Progenitor cell of endocrine pancreas (in vitro differentiated cells): ENCODE measurements around the gene RAB11FIP3. TPM values are rescaled to one million over a fixed set of nuclear protein-coding genes. Genes with fewer than 3 reads are reported as not detected.

Experiments used
- DNase-seq: peaks from one replicate; pipeline ENCODE4 v3.0.0; 2021; ENCODE audit warnings: low spot score; ENCODE audit not compliant: unreplicated experiment
- H3K27ac Mint-ChIP-seq: 2 replicates; pipeline ENCODE4 v1.8.0; 2021; ENCODE audit warnings: mild to moderate bottlenecking, moderate library complexity, mixed read lengths
- H3K27me3 Mint-ChIP-seq: 2 replicates; pipeline ENCODE4 v1.8.0; 2021; ENCODE audit warnings: mixed read lengths
- H3K36me3 Mint-ChIP-seq: 2 replicates; pipeline ENCODE4 v1.8.0; 2022; ENCODE audit warnings: mixed read lengths; ENCODE audit not compliant: insufficient read depth
- H3K4me1 Mint-ChIP-seq: 2 replicates; pipeline ENCODE4 v1.8.0; 2021; ENCODE audit warnings: low read depth, mixed read lengths
- H3K4me3 Mint-ChIP-seq: 2 replicates; pipeline ENCODE4 v1.8.0; 2021; ENCODE audit warnings: low read depth, mild to moderate bottlenecking, moderate library complexity, mixed read lengths
- H3K9me3 Mint-ChIP-seq: 2 replicates; pipeline ENCODE4 v1.8.0; 2021; ENCODE audit warnings: low read depth, mixed read lengths
- total RNA-seq: library from RNA; stranded (reverse); gene quantifications from 2 replicates; pipeline ENCODE4 v1.2.1, GENCODE V29; 2021
- TF ChIP-seq, protein P1 (sequence below): fragments of 200-600 bp; sonication (generic); IDR thresholded peaks from one replicate; pipeline ENCODE4 v1.5.0; 2021; ENCODE audit warnings: antibody characterized with exemption, mild to moderate bottlenecking; ENCODE audit not compliant: unreplicated experiment

RAB11FIP3 gene
- total RNA-seq, 1 donor from 2014 or later: 97.9 TPM

DNA sequence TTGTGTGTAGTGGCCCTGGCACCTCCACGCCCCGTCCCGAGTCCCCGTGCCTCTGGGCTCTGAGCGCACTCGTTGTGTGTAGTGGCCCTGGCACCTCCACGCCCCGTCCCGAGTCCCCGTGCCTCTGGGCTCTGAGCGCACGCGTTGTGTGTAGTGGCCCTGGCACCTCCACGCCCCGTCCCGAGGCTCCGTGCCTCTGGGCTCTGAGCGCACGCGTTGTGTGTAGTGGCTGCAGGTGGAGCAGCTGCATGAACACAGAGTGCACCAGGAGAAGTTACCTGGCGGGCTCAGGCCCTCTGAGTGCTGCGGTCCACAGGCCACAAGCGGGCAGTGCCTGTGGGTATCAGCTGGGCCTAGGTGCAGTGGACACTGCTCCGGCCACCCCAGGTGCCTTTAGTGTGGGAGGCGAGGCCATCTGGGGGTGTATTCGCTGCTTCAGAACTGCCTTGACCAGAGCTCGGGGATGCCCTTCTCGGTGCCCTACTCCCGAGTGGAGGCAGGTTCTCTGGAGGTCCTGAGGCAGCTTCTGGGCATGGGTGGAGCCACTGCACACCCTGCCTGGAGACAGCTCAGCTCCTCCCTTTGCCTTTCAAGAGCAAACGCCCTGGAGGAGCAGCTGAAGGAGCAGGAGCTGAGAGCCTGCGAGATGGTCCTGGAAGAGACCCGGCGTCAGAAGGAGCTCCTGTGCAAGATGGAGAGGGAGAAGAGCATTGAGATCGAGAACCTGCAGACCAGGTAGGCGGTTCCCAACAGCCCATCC is 84.8 kb downstream of the RAB11FIP3 start:
- Mint-ChIP-seq H3K4me1 (peaks cover 2% of the 10 kb centered on the region), H3K9me3 (no peaks in the 10 kb centered on the region), H3K4me3 (no peak overlapping the region), H3K27ac (no peak overlapping the region), H3K27me3 (no peaks in the 10 kb centered on the region), H3K36me3 (peaks cover 16% of the 10 kb centered on the region)
- DNase-seq: no peak
- TF ChIP-seq, protein P1, sequence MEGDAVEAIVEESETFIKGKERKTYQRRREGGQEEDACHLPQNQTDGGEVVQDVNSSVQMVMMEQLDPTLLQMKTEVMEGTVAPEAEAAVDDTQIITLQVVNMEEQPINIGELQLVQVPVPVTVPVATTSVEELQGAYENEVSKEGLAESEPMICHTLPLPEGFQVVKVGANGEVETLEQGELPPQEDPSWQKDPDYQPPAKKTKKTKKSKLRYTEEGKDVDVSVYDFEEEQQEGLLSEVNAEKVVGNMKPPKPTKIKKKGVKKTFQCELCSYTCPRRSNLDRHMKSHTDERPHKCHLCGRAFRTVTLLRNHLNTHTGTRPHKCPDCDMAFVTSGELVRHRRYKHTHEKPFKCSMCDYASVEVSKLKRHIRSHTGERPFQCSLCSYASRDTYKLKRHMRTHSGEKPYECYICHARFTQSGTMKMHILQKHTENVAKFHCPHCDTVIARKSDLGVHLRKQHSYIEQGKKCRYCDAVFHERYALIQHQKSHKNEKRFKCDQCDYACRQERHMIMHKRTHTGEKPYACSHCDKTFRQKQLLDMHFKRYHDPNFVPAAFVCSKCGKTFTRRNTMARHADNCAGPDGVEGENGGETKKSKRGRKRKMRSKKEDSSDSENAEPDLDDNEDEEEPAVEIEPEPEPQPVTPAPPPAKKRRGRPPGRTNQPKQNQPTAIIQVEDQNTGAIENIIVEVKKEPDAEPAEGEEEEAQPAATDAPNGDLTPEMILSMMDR: no peak

DNA sequence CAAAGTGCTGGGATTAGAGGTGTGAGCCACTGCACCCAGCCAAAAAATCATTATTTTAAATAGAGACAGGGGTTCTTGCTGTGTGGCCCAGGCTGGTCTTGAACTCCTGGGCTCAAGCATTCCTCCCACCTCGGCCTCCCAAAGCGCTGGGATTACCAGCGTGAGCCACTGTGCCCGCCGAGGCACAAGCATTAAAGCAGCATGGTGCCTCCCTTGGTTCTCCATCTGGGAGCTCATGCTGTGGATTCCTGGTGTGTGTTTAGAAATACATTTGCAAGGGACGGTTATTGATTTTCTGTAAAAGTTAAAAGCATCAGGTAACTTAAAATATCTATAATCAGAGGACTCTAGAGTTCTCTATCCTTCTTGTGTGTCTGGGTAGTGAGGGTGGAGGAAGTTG is 87.4 kb downstream of the RAB11FIP3 start:
- H3K4me3 Mint-ChIP-seq: no peak overlapping the region
- H3K36me3 Mint-ChIP-seq: peaks cover 15% of the 10 kb centered on the region
- TF ChIP-seq, protein P1: no peak
- peak overlapping the region; percentile 79 for H3K27ac Mint-ChIP-seq
- peaks cover 2% of the 10 kb centered on the region for H3K4me1 Mint-ChIP-seq
- DNase-seq: no peak
- H3K27me3 Mint-ChIP-seq: no peaks in the 10 kb centered on the region
- H3K9me3 Mint-ChIP-seq: no peaks in the 10 kb centered on the region

DNA sequence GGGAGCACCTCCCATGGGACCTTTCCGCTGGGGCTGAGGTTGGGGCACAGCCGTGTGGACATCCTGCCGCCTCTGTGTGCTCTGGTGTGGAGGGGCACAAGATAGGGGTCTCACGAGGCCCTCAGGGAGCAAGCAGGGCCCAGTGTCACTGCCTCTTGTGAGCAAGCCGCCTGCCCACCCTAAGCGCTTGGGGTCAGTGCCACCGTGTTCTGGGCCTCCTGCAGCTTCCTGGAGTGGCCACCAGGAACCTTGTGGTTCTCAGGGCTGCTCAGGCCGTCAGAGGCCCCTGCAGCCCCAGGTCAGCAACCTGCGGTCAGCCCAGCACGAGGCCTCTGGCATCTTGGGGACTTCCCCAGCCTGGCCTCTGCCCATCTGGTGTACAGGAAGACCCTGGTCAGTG is 88.5 kb downstream of the RAB11FIP3 start:
- Mint-ChIP-seq H3K9me3 (no peaks in the 10 kb centered on the region), H3K4me3 (no peak overlapping the region), H3K36me3 (peaks cover 13% of the 10 kb centered on the region), H3K27me3 (no peaks in the 10 kb centered on the region), H3K4me1 (peaks cover 2% of the 10 kb centered on the region), H3K27ac (no peak overlapping the region)
- TF ChIP-seq, protein P1: no peak
- DNase-seq: no peak

DNA sequence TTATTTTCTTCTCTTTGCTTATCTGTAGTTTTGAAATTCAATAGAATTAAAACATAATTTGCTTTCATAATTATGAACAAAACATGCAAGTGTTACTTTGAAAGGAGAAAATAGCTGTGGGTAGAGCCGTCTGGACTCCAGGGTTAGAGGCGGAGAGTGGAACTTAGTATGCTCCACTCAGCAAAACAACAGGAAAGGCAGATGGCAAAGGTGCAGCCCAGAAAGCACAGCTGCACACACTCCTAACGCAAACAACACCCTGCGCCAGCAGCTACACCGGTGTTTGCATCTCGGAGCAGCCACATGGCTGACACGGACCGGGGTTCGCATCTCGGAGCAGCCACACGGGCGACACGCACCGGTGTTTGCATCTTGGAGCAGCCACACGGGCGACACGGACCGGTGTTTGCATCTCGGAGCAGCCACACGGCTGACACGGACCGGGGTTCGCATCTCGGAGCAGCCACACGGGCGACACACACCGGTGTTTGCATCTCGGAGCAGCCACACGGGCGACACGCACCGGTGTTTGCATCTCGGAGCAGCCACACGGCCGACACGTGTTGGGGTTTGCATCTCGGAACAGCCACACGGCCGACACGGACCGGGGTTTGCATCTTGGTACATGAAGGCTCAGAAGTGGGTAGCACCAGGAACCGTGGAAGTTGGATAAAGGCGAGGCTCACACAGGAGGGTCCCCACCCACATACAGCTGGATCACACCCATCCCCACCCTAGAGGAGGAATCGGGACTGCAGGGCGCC is 89.9 kb downstream of the RAB11FIP3 start:
- Mint-ChIP-seq H3K9me3 (no peaks in the 10 kb centered on the region), H3K27ac (no peak overlapping the region), H3K4me3 (no peak overlapping the region), H3K36me3 (peaks cover 13% of the 10 kb centered on the region), H3K4me1 (peaks cover 2% of the 10 kb centered on the region), H3K27me3 (no peaks in the 10 kb centered on the region)
- DNase-seq: no peak
- TF ChIP-seq, protein P1: no peak

DNA sequence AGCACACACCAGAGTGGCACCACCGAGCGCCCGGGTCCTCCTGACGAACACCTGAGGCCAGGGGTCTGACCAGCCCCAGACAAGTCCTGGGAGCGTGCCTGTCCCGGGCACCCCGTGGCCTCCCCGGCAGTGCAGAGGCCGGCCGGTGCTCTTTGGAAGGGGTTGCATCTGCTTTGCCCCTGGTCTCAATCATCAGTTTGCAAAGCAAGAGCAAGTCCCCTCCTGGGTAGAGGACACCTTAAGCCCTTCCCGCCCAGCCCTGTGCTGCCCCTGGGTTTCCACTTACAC is 90.4 kb downstream of the RAB11FIP3 start:
- H3K27ac Mint-ChIP-seq: no peak overlapping the region
- peaks cover 2% of the 10 kb centered on the region for H3K4me1 Mint-ChIP-seq
- H3K27me3 Mint-ChIP-seq: no peaks in the 10 kb centered on the region
- H3K36me3 Mint-ChIP-seq: peaks cover 12% of the 10 kb centered on the region
- H3K9me3 Mint-ChIP-seq: no peaks in the 10 kb centered on the region
- DNase-seq: no peak
- H3K4me3 Mint-ChIP-seq: no peak overlapping the region
- TF ChIP-seq, protein P1: no peak
